HG02973 (cell line): ENCODE data around the gene TGOLN2.

Source experiments
- ATAC-seq: cut with Tn5 transposase; IDR thresholded peaks from one replicate; pipeline ENCODE4 v1.9.1; 2021; ENCODE audit warnings: moderate library complexity; ENCODE audit not compliant: unreplicated experiment

TGOLN2 gene

GRCh38 chr2:85269959-85270358 is 57.8 kb downstream of the TGOLN2 start:
- no peak for ATAC-seq
